Superior temporal gyrus (tissue), 1 donor: ENCODE results near the gene PANK3.
"Not testable (repeated sequence)": the region's sequence is repeated elsewhere in the genome, so short reads cannot be mapped to it uniquely, and the experiment has no call there.

Experiments used
- DNase-seq: peaks from one replicate; pipeline ENCODE4 v3.0.0-alpha.2; 2016; ENCODE audit errors: extremely low spot score

Gene PANK3

GRCh38 chr5:168578538-168579487 lies at the start of gene PANK3:
Gene PANK3, minus strand, starts transcription at chr5:168579368. Its CDS starts 85 bp downstream, at chr5:168579283.
- DNase-seq = peak; percentile 48

- DNase-seq = no peak
These were observed 45.7 kb upstream of the PANK3 start for GRCh38 chr5:168624850-168625364.

- DNase-seq = no peak
These were observed 41.6 kb upstream of the PANK3 start for GRCh38 chr5:168620807-168621206.

- DNase-seq = no peak
These were observed 35.5 kb upstream of the PANK3 start for GRCh38 chr5:168614661-168615060.

GRCh38 chr5:168613996-168614395 lies 34.8 kb upstream of the PANK3 start:
- DNase-seq = no peak

GRCh38 chr5:168613396-168613795 lies 34.2 kb upstream of the PANK3 start:
- no peak for DNase-seq

- DNase-seq = no peak
These were observed 33.8 kb upstream of the PANK3 start for GRCh38 chr5:168612996-168613395.

- no peak for DNase-seq
These were observed 33.0 kb upstream of the PANK3 start for GRCh38 chr5:168612123-168612522.

GRCh38 chr5:168611165-168611564 lies 32.0 kb upstream of the PANK3 start:
- no peak for DNase-seq

- DNase-seq = no peak
These were observed 30.8 kb upstream of the PANK3 start for GRCh38 chr5:168609806-168610482.

GRCh38 chr5:168608821-168609220 lies 29.7 kb upstream of the PANK3 start:
- DNase-seq = no peak

- DNase-seq = no peak
These were observed 29.2 kb upstream of the PANK3 start for GRCh38 chr5:168608386-168608785.

- no peak for DNase-seq
These were observed 28.8 kb upstream of the PANK3 start for GRCh38 chr5:168607946-168608345.

- DNase-seq = no peak
These were observed 27.4 kb upstream of the PANK3 start for GRCh38 chr5:168606562-168606961.

GRCh38 chr5:168604436-168604835 lies 25.3 kb upstream of the PANK3 start:
- DNase-seq = no peak

- DNase-seq = no peak
These were observed 24.6 kb upstream of the PANK3 start for GRCh38 chr5:168603746-168604145.

GRCh38 chr5:168602517-168602916 lies 23.3 kb upstream of the PANK3 start:
- no peak for DNase-seq

- no peak for DNase-seq
These were observed 22.8 kb upstream of the PANK3 start for GRCh38 chr5:168601972-168602371.

- no peak for DNase-seq
These were observed 21.2 kb upstream of the PANK3 start for GRCh38 chr5:168600409-168600808.

- DNase-seq = no peak
These were observed 20.7 kb upstream of the PANK3 start for GRCh38 chr5:168599826-168600225.

GRCh38 chr5:168598639-168599038 lies 19.5 kb upstream of the PANK3 start:
- no peak for DNase-seq

GRCh38 chr5:168596927-168597326 lies 17.8 kb upstream of the PANK3 start:
- no peak for DNase-seq

- DNase-seq = not testable (repeated sequence)
These were observed 17.0 kb upstream of the PANK3 start for GRCh38 chr5:168596122-168596521.
